Effector memory CD4-positive, alpha-beta T cell (primary cell): ENCODE results near the gene FADD.

ENCODE experiments used
- DNase-seq, 3 donors: peaks; one replicate each; pipeline ENCODE4 v3.0.0-alpha.2; 2020
- H3K27ac ChIP-seq: 2 replicates; pipeline ENCODE4 v1.7.0; 2013; ENCODE audit warnings: mild to moderate bottlenecking, low read length, moderate library complexity; ENCODE audit not compliant: insufficient read depth, poor library complexity, severe bottlenecking
- H3K27me3 ChIP-seq: replicated peaks from 2 replicates; pipeline ENCODE4 v1.7.0; 2013; ENCODE audit warnings: mild to moderate bottlenecking, low read length; ENCODE audit not compliant: insufficient read depth, control insufficient read depth, poor library complexity, severe bottlenecking
- H3K36me3 ChIP-seq: 2 replicates; pipeline ENCODE4 v1.7.0; 2013; ENCODE audit warnings: mild to moderate bottlenecking, low read length, moderate library complexity; ENCODE audit not compliant: control insufficient read depth, insufficient read depth
- H3K4me1 ChIP-seq: 2 replicates; pipeline ENCODE4 v1.7.0; 2013; ENCODE audit warnings: low read length, mild to moderate bottlenecking; ENCODE audit not compliant: control insufficient read depth, insufficient read depth, poor library complexity, severe bottlenecking
- H3K4me3 ChIP-seq: 2 replicates; pipeline ENCODE4 v1.7.0; 2013; ENCODE audit warnings: low read length, low read depth, mild to moderate bottlenecking; ENCODE audit not compliant: insufficient read depth, poor library complexity, severe bottlenecking
- H3K9me3 ChIP-seq: 2 replicates; pipeline ENCODE4 v1.7.0; 2013; ENCODE audit warnings: mild to moderate bottlenecking, low read length, moderate library complexity; ENCODE audit not compliant: control insufficient read depth

Gene FADD

DNA sequence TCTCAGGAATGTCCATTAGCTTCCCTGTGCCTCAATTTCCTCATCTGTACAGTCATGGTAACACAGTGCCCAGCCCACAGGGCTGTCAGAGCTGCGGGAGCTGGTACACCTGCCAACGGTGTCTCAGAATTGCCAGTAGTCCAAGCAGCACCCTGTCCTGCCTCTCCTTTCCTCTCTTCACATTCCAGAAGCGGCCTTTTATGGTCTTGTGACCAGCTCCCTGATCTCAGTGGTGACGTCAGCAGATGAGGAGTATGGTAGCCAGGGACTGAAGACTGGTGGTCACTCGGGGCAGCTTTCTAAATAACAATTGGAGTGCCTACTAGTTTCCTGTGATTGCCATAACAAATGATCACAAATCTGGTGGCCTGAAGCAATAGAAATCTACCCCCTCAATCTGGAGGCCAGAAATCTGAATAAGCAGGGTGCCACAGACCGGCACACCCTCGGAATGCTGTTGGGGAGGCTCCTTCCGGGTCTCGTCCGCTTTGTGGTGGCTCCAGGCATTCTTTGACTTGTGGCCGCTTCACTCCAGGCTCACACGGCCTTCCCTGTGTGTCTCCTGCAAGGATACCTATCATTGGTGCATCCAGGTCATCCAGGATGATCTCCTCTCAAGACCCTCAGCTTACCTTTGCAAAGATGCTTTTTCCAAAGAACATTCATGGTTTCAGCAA, 2.1 kb downstream of the FADD start:
- peak overlapping the region; percentile 93 for H3K27ac ChIP-seq
- no peak overlapping the region for H3K4me3 ChIP-seq
- H3K4me1 ChIP-seq: peaks cover 33% of the 10 kb centered on the region
- DNase-seq: no peak
- no peaks in the 10 kb centered on the region for H3K27me3 ChIP-seq
- peaks cover 27% of the 10 kb centered on the region for H3K36me3 ChIP-seq
- H3K9me3 ChIP-seq: no peaks in the 10 kb centered on the region

DNA sequence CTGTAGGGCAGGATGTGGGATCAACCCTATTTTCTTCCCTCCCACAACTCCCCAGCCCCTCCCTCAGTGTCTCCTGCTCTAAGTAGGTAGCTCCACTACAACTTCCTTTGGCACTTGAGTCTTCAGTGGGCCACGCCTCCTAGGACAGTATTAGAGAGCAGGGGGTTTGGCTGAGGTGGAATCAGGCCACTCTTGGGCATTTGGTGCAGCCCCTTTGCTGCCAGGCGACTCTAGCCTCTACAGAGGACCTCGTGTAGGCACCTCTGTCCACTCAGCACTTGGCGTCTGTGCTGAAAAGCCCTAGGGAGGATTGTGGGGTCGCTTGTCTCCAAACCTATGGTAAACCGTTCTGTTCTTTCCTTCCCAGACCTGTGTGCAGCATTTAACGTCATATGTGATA, 2.7 kb downstream of the FADD start:
- peak overlapping the region; percentile 93 for H3K27ac ChIP-seq
- no peak overlapping the region for H3K4me3 ChIP-seq
- no peak for DNase-seq
- H3K4me1 ChIP-seq: peaks cover 33% of the 10 kb centered on the region
- no peaks in the 10 kb centered on the region for H3K9me3 ChIP-seq
- no peaks in the 10 kb centered on the region for H3K27me3 ChIP-seq
- peaks cover 27% of the 10 kb centered on the region for H3K36me3 ChIP-seq

DNA sequence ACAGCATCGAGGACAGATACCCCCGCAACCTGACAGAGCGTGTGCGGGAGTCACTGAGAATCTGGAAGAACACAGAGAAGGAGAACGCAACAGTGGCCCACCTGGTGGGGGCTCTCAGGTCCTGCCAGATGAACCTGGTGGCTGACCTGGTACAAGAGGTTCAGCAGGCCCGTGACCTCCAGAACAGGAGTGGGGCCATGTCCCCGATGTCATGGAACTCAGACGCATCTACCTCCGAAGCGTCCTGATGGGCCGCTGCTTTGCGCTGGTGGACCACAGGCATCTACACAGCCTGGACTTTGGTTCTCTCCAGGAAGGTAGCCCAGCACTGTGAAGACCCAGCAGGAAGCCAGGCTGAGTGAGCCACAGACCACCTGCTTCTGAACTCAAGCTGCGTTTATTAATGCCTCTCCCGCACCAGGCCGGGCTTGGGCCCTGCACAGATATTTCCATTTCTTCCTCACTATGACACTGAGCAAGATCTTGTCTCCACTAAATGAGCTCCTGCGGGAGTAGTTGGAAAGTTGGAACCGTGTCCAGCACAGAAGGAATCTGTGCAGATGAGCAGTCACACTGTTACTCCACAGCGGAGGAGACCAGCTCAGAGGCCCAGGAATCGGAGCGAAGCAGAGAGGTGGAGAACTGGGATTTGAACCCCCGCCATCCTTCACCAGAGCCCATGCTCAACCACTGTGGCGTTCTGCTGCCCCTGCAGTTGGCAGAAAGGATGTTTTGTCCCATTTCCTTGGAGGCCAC, 3.3 kb downstream of the FADD start:
- Histone ChIP-seq H3K4me3 (no peak overlapping the region), H3K36me3 (peaks cover 27% of the 10 kb centered on the region), H3K9me3 (no peaks in the 10 kb centered on the region), H3K27ac (peak overlapping the region; percentile 93), H3K4me1 (peaks cover 33% of the 10 kb centered on the region), H3K27me3 (no peaks in the 10 kb centered on the region)
- no peak for DNase-seq

DNA sequence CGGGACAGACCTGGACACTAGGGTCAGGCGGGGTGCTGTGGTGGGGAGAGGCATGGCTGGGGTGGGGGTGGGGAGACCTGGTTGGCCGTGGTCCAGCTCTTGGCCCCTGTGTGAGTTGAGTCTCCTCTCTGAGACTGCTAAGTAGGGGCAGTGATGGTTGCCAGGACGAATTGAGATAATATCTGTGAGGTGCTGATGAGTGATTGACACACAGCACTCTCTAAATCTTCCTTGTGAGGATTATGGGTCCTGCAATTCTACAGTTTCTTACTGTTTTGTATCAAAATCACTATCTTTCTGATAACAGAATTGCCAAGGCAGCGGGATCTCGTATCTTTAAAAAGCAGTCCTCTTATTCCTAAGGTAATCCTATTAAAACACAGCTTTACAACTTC, 3.9 kb downstream of the FADD start:
- H3K36me3 ChIP-seq: peaks cover 27% of the 10 kb centered on the region
- H3K27me3 ChIP-seq: no peaks in the 10 kb centered on the region
- H3K27ac ChIP-seq: no peak overlapping the region
- no peak overlapping the region for H3K4me3 ChIP-seq
- no peak for DNase-seq
- no peaks in the 10 kb centered on the region for H3K9me3 ChIP-seq
- peaks cover 33% of the 10 kb centered on the region for H3K4me1 ChIP-seq

DNA sequence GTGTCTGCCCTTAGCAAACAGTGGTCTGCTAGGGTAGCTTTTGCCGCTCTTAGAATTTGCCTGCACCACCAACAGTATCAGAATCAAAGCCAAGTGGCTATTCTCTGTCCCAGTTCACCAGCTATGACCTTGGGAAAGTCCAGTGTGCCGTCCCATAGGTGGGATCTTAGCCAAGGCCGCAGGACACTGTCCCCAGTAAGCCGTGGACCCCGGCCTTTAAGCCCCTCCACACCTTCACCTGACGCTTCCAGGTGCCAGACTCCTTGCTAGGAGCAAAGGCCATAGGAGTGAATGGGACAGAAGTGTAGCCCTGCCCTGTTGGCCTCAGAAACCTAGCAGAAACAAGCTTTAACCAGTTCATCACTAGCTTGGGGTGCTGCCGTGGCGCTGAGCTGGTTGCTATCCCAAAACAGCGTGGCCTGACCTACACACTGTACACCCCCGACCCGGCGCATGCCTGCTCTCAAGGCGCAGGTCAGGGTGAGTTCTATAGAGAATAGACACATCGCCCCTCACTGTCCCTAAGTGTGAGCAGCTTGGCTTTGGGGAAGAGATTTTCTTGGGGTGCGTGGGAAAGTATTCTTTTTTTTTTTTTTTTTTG, 4.5 kb downstream of the FADD start:
- DNase-seq: no peak
- Histone ChIP-seq H3K4me3 (no peak overlapping the region), H3K9me3 (no peaks in the 10 kb centered on the region), H3K27ac (no peak overlapping the region), H3K36me3 (peaks cover 27% of the 10 kb centered on the region), H3K27me3 (no peaks in the 10 kb centered on the region), H3K4me1 (peaks cover 29% of the 10 kb centered on the region)

DNA sequence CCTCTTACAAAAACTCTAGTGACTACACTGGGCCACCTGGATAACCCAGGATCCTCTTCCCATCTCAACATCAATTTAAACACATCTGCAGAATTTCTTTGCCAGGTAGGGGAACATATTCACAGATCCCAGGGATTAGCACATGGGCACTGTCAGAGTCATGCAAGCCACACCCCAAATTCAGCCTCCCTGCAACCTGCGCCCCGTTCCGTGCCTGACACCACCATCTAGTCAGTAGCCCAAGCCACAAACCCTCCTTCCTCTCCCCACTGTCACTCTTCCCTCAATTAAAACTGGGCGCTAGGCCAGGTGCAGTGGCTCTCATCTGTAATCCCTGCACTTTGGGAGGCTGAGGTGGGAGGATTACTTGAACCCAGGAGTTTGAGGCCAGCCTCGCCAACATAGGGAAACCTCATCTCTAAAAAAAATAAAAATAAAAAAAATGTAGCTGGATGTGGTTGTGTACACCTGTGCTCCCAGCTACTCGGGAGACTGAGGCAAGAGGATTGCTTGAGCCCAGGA, 6.4 kb downstream of the FADD start:
- peaks cover 27% of the 10 kb centered on the region for H3K36me3 ChIP-seq
- peaks cover 23% of the 10 kb centered on the region for H3K4me1 ChIP-seq
- H3K27ac ChIP-seq: no peak overlapping the region

DNA sequence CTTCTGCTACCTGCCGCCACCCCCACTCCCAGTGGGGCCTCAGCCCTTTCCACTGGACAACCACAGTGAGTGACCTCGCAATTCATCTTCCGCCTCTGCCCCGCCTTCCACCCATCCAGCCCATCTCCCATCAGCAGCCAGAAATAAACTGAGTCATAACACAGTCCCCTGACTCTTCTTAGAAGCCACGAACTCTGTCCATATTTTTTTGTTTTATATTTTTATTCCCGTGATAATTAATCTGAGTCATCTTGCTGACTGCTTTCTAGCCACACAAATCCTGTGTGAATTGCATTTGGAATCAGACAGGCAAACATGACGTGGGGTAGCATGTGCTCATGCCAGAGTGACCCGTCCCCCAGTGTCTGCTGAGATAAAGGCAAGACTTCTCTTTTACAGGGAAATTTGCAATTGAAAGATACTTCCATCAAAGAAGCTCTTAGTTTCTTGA, 7.0 kb downstream of the FADD start:
- no peaks in the 10 kb centered on the region for H3K27me3 ChIP-seq
- no peak for DNase-seq
- H3K36me3 ChIP-seq: peaks cover 27% of the 10 kb centered on the region
- peaks cover 16% of the 10 kb centered on the region for H3K4me1 ChIP-seq
- H3K9me3 ChIP-seq: no peaks in the 10 kb centered on the region
- H3K4me3 ChIP-seq: no peak overlapping the region
- no peak overlapping the region for H3K27ac ChIP-seq

More for the DNA sequence above, 6.4 kb downstream of the FADD start:
- H3K4me3 ChIP-seq: no peak overlapping the region
- H3K27me3 ChIP-seq: no peaks in the 10 kb centered on the region
- H3K9me3 ChIP-seq: no peaks in the 10 kb centered on the region
- no peak for DNase-seq

- H3K27me3 ChIP-seq: no peaks in the 10 kb centered on the region
- DNase-seq: no peak
- no peaks in the 10 kb centered on the region for H3K9me3 ChIP-seq
- peaks cover 12% of the 10 kb centered on the region for H3K4me1 ChIP-seq
- H3K27ac ChIP-seq: no peak overlapping the region
- peaks cover 27% of the 10 kb centered on the region for H3K36me3 ChIP-seq
- H3K4me3 ChIP-seq: no peak overlapping the region
Measured at GRCh38 chr11:70210530-70210929, 7.4 kb downstream of the FADD start.

DNA sequence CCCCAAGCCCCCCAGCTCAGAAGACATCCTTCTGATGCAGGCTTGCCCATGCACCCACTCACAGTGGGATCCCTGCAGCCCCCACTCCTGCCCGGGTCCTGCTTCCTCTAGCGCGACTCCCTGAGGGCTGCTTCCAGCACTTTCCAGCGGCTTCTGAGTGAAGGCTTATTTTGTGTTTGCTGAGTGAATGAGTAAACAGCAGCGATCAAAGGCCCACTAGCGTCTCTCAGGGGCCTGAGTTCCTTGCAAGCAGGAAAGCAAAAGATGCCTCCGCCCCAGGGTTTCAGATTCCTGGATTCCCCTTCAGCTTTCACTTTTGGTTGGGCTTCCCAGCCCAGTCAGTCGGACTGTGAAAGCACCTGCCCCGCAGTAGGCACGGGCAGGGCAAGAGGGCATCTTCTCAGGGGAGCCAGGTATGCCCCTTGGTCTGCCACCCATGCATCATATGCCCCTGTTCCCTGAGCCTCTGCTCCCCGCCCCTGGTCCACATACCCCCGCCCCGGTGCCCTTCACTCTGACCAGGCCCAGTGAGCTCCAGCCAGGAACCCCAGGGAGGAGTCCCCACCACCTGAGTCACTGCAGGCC, 9.2 kb downstream of the FADD start:
- no peak overlapping the region for H3K4me3 ChIP-seq
- H3K27me3 ChIP-seq: no peaks in the 10 kb centered on the region
- H3K27ac ChIP-seq: no peak overlapping the region
- DNase-seq: no peak
- H3K4me1 ChIP-seq: peaks cover 4% of the 10 kb centered on the region
- peaks cover 15% of the 10 kb centered on the region for H3K36me3 ChIP-seq
- H3K9me3 ChIP-seq: no peaks in the 10 kb centered on the region
